Body of pancreas (tissue), 4 donors: ENCODE data around the gene THEMIS. TPM values are rescaled to one million over a fixed set of nuclear protein-coding genes. Genes with fewer than 3 reads are reported as not detected.

Experiments
- ATAC-seq: fragments of 150-250 bp; one replicate; pipeline ENCODE4 v1.9.1; 2016
- DNase-seq, 4 donors: peaks; one replicate each; pipeline ENCODE4 v3.0.0-alpha.2; 2019
- H3K27ac ChIP-seq, 4 donors: fragments of 200-600 bp; sonication (generic); 1 replicate in 3 of 4; 2 replicates in 1 of 4; pipeline versions ENCODE4 v1.5.1 to v1.6.1; 2016 to 2019; ENCODE audit warnings: mild to moderate bottlenecking in 1 of 4, mixed read lengths in 1 of 4, moderate library complexity in 1 of 4
- H3K27me3 ChIP-seq, 2 donors: fragments of 200-600 bp; sonication (generic); one replicate each; pipeline ENCODE4 v1.6.0; 2016; ENCODE audit warnings: mild to moderate bottlenecking in 1 of 2
- H3K36me3 ChIP-seq, 2 donors: fragments of 200-600 bp; sonication (generic); replicated peaks in 1 of 2; 2 replicates each; pipeline ENCODE4 v1.5.1; 2016; ENCODE audit warnings: low read depth in 2 of 2; ENCODE audit not compliant: insufficient read depth in 1 of 2
- H3K4me1 ChIP-seq: fragments of 200-600 bp; sonication (generic); one replicate; pipeline ENCODE4 v1.6.0; 2016
- H3K4me3 ChIP-seq, 2 donors: fragments of 200-600 bp; sonication (generic); 1 replicate in 1 of 2; 2 replicates in 1 of 2; pipeline ENCODE4 v1.5.1; 2016 to 2019
- H3K9me3 ChIP-seq, 3 donors: fragments of 200-600 bp; sonication (generic); 1 replicate in 2 of 3; 2 replicates in 1 of 3; pipeline ENCODE4 v1.5.1; 2016
- POLR2A ChIP-seq, 3 donors: fragments of 450-650 bp; IDR thresholded peaks; one replicate each; pipeline ENCODE4 v1.6.1; 2016; ENCODE audit warnings: antibody characterized with exemption in 3 of 3, mild to moderate bottlenecking in 2 of 3
- WGBS, 2 donors: methylation state at CpG; one replicate each; pipeline ENCODE4 v1.1.5; 2017; 5-methylcytosine and 5-hydroxymethylcytosine counted together
- intact Hi-C: fragments of 100-400 bp; cut with DNase I; formaldehyde crosslinking; loops from one replicate; pipeline ENCODE4 v1.15.1; 2023
- total RNA-seq, 2 donors: library from RNA; depleted of rRNA; stranded (reverse); fragments of >200 nt; gene quantifications; one replicate each; pipeline ENCODE4 v1.1.0, GENCODE V29; 2016
- TF ChIP-seq, protein P1 (sequence below), 7 experiments: fragments of 450-650 bp in 4 of 7; fragments of 200-600 bp in 3 of 7; sonication (generic) in 3 of 7; IDR thresholded peaks; one replicate each; pipeline ENCODE4 v1.5.1; 2016 to 2019; ENCODE audit warnings: antibody characterized with exemption in 7 of 7

Gene THEMIS
- total RNA-seq, 2 donors from 2014 or later, result 0.52 to 0.66 TPM

DNA sequence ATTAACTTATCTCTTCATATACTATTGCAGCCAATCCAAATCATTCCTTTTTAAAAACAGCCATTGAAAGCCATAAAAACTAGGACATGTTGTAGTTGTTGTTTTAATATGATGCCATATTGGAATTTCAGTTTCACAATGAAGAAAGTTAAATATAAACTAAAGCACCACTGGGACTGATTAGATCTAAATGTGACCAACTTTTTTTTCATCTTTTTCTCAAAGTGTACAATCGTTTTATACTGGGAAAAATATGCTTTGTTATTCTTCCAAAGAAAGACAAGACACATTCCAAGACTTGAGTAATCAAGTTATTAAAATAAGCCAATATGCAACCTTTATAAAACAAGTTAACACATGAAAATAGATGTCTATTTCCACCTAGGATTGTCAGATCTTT lies 68.5 kb downstream of the THEMIS start:
- Histone ChIP-seq H3K27me3 (no peaks in the 10 kb centered on the region), H3K4me1 (no peaks in the 10 kb centered on the region), H3K36me3 (no peaks in the 10 kb centered on the region), H3K27ac (no peak overlapping the region), H3K9me3 (no peaks in the 10 kb centered on the region), H3K4me3 (no peak overlapping the region)
- WGBS, 2 donors, result 5 to 6% methylated on average over 1 of the region's 1 CpG
- no peak for DNase-seq
- no peak for ATAC-seq
- intact Hi-C loops, result no loop called here
- TF ChIP-seq POLR2A (IDR thresholded peaks at IDR 0.05), result no peak
- TF ChIP-seq, protein P1, sequence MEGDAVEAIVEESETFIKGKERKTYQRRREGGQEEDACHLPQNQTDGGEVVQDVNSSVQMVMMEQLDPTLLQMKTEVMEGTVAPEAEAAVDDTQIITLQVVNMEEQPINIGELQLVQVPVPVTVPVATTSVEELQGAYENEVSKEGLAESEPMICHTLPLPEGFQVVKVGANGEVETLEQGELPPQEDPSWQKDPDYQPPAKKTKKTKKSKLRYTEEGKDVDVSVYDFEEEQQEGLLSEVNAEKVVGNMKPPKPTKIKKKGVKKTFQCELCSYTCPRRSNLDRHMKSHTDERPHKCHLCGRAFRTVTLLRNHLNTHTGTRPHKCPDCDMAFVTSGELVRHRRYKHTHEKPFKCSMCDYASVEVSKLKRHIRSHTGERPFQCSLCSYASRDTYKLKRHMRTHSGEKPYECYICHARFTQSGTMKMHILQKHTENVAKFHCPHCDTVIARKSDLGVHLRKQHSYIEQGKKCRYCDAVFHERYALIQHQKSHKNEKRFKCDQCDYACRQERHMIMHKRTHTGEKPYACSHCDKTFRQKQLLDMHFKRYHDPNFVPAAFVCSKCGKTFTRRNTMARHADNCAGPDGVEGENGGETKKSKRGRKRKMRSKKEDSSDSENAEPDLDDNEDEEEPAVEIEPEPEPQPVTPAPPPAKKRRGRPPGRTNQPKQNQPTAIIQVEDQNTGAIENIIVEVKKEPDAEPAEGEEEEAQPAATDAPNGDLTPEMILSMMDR (IDR thresholded peaks at IDR 0.05), result no peak

GRCh38 chr6:127824061-127824460 lies 76.8 kb downstream of the THEMIS start:
- H3K36me3 ChIP-seq, result no peaks in the 10 kb centered on the region
- no peaks in the 10 kb centered on the region for H3K4me1 ChIP-seq
- ATAC-seq (no peak), DNase-seq (no peak)
- no peaks in the 10 kb centered on the region for H3K9me3 ChIP-seq
- intact Hi-C loops, result no loop called here
- TF ChIP-seq, protein P1 (IDR thresholded peaks at IDR 0.05), result no peak
- TF ChIP-seq POLR2A (IDR thresholded peaks at IDR 0.05), result no peak
- no peak overlapping the region for H3K27ac ChIP-seq
- WGBS, 2 donors, result 47 to 51% methylated on average over 3 of the region's 3 CpGs
- H3K27me3 ChIP-seq, result no peaks in the 10 kb centered on the region
- H3K4me3 ChIP-seq, result no peak overlapping the region

GRCh38 chr6:127821431-127821830 lies 79.4 kb downstream of the THEMIS start:
- intact Hi-C loops, result no loop called here

DNA sequence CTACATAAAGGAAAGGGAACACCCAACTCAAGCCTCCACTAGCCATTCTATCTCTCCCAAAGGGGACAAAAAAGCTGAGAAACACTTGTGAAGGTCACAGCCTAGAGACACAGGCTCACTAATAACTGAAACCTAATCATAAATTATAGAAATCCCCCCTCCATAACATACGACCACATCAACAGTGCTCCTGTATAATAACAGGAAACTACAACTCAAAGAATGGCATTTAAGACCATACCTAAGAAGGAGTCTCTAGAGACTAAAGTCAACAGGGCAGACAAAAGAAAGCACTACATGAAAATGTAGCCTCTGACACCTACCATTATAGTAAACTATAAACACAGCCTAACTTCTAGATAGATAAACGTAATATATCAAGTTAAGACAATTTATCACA lies 82.7 kb downstream of the THEMIS start:
- no peak for TF ChIP-seq POLR2A (IDR thresholded peaks at IDR 0.05)
- TF ChIP-seq, protein P1 (IDR thresholded peaks at IDR 0.05), result no peak
- 11 to 26% methylated on average over 2 of the region's 2 CpGs for WGBS, 2 donors
- H3K4me1 ChIP-seq, result no peaks in the 10 kb centered on the region
- no peak overlapping the region for H3K4me3 ChIP-seq
- ATAC-seq (no peak), DNase-seq (no peak)
- H3K27ac ChIP-seq, result no peak overlapping the region
- no peaks in the 10 kb centered on the region for H3K9me3 ChIP-seq
- intact Hi-C loops, result no loop called here
- H3K36me3 ChIP-seq, result no peaks in the 10 kb centered on the region
- H3K27me3 ChIP-seq, result no peaks in the 10 kb centered on the region

More at GRCh38 chr6:127821431-127821830, 79.4 kb downstream of the THEMIS start:
- Histone ChIP-seq H3K27ac (no peak overlapping the region), H3K4me3 (no peak overlapping the region), H3K4me1 (no peaks in the 10 kb centered on the region), H3K9me3 (no peaks in the 10 kb centered on the region), H3K27me3 (no peaks in the 10 kb centered on the region), H3K36me3 (no peaks in the 10 kb centered on the region)
- DNase-seq (no peak), ATAC-seq (no peak)
- TF ChIP-seq, protein P1 (IDR thresholded peaks at IDR 0.05), result no peak

GRCh38 chr6:127816643-127817042 lies 84.2 kb downstream of the THEMIS start:
- H3K4me3 ChIP-seq, result no peak overlapping the region
- ATAC-seq, result no peak
- no peaks in the 10 kb centered on the region for H3K27me3 ChIP-seq
- H3K4me1 ChIP-seq, result no peaks in the 10 kb centered on the region
- WGBS, 2 donors, result 62 to 70% methylated on average over 4 of the region's 4 CpGs
- TF ChIP-seq, protein P1 (IDR thresholded peaks at IDR 0.05), result no peak
- no peaks in the 10 kb centered on the region for H3K36me3 ChIP-seq
- DNase-seq, result no peak
- no peak overlapping the region for H3K27ac ChIP-seq
- no peaks in the 10 kb centered on the region for H3K9me3 ChIP-seq
- intact Hi-C loops, result no loop called here
